Epidermal melanocyte (primary cell): Measurements from ENCODE around the gene MCTP2.

ENCODE experiments used
- DNase-seq: peaks from one replicate; pipeline ENCODE4 v3.0.0; 2011; ENCODE audit warnings: low spot score; ENCODE audit not compliant: insufficient read length

The MCTP2 gene, protein sequence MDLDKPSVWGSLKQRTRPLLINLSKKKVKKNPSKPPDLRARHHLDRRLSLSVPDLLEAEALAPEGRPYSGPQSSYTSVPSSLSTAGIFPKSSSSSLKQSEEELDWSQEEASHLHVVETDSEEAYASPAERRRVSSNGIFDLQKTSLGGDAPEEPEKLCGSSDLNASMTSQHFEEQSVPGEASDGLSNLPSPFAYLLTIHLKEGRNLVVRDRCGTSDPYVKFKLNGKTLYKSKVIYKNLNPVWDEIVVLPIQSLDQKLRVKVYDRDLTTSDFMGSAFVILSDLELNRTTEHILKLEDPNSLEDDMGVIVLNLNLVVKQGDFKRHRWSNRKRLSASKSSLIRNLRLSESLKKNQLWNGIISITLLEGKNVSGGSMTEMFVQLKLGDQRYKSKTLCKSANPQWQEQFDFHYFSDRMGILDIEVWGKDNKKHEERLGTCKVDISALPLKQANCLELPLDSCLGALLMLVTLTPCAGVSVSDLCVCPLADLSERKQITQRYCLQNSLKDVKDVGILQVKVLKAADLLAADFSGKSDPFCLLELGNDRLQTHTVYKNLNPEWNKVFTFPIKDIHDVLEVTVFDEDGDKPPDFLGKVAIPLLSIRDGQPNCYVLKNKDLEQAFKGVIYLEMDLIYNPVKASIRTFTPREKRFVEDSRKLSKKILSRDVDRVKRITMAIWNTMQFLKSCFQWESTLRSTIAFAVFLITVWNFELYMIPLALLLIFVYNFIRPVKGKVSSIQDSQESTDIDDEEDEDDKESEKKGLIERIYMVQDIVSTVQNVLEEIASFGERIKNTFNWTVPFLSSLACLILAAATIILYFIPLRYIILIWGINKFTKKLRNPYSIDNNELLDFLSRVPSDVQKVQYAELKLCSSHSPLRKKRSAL

DNA sequence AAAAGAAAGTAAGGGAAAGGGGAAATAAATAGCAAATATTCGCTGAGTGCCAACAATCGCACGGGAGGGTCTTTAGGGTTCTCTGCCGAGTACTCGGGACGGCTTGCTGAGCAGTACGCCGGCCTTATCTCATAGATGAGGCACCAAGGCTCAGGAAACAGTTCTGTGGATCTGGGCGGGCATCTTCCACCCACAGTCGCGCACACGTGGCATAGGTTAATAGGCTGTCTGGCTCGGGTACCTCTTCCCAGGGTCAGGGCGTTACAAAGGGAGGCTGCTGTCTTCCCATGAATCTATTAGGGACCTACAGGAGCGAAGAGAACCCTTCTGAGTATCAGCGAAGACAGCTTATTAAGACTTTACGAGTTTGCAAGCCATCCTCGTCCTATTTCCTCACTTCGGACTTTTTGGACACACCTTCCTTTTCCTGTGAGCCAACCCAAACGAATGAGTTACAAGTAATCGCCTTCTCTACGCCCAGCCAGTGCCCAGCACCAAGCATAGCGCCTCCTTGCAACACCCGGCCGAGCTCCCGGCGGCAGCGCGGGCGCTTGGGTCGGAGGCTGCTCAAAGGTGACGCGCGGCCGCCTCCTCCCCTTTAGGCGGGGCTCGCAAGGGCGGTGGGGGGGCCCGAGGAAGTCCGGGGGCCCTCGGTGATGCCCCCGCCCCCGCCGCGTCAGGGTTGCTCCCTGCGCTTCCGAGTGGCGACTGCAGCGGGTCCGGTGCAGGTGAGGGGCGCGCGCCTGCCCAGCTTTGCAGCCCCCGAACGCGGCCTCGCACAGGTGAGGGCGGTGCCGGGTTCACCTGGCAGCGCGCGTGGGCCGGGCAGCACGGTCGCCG lies at the start of gene MCTP2:
Gene MCTP2, plus strand, starts transcription at position 679 of the 840 bp plus-strand sequence. CDS start 66,705 bp downstream, outside the sequence.
- no peak for DNase-seq

DNA sequence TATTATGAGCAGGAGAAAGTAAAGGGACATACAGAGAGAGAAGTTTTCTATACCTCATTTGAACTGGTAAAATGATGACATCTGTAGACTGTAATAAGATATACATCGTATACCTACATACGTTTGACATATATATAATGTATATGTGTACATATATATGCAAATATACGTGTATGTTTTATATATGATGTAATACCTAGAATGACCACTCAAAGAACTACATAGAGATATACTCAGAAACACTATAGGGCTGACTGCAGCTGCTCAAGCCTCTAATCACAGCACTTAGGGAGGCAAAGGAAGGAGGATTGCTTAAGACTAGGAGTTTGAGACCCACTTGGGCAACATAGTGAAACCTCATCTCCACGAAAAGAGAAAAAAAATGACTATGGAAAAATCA lies 48.5 kb upstream of the MCTP2 start:
- no peak for DNase-seq

DNA sequence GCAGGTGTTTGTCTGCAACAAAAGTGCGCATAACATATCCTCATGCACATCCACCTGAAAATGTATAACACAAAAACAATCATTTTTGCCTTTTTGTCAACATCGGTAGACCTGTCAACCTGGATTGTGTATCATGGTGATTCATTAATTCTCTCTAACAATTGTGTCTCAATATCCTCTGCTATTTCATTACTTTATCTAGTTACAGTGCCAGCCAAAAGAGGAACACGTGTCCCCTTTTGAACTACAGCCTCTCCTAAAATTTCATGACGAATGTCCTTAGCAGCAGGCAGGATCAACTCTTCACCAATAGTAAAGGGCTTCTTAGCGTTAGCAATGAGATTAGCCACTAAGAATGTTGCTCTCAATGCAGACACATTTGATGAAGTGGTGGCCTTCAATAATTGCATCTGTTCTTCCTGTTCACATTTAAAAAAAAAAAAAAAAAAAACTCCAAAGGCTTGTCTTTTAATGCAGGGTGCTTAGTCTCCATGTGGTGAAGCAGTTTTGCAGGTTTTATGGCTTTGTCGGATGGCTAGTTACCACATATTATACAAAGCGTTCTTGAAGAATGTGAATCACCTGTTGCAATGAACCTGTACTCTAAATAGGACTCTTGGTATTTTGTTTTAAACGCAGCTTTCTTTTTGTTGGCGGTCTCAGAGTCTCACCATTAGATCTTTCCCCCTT lies 45.7 kb upstream of the MCTP2 start:
- DNase-seq, result no peak

DNA sequence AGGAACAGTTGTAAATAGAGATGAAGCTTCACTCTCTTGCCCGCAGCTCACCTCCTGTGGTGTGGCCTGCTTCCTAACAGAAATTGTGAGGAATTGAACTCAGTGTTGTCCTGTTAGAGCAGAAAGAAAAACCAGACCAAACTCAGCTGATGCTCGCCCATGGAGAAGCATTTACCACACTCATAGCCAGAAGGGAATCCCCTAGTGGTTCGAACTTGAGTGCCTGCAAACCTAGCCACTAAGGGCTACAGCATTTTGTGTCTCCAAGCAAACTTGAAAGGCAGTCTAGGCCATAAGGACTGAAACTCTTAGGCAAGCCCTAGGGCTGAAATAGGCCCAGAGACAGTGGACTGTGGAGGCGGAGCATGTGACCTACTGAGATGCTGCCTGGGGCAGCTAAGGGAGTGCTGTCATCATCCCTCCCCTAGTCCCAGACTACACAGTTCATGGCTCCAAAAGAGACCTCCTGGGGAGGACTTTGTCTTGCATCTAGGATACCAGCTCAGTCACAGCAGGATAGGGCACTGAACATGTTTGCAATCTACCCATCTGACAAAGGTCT lies 44.5 kb upstream of the MCTP2 start:
- DNase-seq, result no peak

- no peak for DNase-seq
Measured at GRCh38 chr15:94193906-94194305, 37.5 kb upstream of the MCTP2 start.

DNA sequence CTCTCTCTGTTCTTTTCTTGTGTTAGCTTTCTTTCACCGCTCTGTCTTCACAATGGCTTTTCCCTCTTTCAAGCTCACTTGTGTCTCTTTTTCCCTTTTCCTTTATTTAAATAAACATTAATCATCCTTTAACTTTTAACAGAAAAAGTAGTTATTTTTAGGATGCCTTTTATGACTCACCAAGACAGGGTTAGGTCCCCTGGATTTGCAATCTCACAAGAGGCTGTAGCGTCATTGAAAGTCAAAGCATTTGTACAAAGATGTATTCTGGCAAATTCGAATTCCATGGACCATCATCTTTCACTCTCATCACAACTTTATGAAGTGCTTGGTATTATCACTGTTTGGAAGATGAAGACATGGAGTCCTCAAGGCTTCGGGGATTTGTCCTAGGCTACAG lies 34.8 kb upstream of the MCTP2 start:
- no peak for DNase-seq

DNA sequence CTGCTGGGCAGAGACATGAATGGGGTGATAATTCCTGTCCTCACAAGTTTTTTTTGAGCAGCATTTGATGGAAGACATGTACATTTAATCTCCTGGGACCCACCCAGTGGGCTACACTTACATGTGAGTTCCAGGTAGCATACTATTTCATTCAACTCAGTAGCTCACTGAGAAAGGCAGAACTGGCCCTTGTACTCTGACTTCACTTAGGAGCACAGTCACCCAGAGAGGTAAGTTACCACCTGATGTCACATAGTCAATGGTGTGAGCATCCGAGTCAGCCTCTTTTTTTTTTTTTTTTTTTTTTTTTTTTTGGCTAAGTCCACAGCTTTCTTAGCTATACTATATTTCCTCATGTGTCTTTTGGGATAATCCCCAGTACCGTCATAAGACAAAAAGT lies 32.7 kb upstream of the MCTP2 start:
- DNase-seq, result no peak

DNA sequence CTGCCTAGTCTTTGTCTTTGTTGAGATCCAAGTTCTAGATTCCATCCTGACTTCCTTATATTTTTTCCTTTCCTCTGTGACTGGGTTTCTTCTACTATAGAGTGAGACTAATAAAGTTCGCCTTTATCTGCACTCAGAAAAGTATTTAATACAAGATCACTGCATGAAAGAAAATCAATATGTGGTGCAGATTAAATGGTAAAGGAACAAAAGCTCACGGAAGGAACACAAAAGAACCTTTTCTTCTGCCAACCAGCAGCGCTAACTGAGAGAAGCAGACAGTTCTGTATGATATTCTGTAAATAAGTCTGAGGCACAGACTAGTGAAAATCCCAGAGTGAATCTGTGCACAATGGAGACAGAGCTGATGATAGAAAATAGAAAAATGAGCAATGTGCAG lies 31.6 kb upstream of the MCTP2 start:
- no peak for DNase-seq

GRCh38 chr15:94203306-94203705 lies 28.1 kb upstream of the MCTP2 start:
- no peak for DNase-seq

DNA sequence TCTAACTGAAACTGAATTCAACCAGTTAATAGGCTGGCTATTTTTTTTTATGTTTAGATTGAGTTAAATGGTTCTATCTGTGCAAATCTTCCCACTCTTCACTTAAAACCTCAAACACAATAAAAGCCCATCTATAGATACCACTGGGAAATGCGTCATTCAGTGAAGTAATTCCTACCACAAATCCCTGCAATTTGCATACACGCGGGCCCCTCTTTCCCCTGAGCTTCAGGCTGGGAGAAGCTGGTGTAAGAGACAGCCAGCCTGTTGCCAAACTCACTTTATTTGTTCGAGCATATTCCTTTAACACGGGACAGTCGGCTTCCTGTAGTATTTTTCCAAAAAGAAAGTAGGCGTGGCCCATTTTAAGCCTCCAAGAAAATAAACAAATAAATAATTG lies 26.0 kb upstream of the MCTP2 start:
- no peak for DNase-seq

DNA sequence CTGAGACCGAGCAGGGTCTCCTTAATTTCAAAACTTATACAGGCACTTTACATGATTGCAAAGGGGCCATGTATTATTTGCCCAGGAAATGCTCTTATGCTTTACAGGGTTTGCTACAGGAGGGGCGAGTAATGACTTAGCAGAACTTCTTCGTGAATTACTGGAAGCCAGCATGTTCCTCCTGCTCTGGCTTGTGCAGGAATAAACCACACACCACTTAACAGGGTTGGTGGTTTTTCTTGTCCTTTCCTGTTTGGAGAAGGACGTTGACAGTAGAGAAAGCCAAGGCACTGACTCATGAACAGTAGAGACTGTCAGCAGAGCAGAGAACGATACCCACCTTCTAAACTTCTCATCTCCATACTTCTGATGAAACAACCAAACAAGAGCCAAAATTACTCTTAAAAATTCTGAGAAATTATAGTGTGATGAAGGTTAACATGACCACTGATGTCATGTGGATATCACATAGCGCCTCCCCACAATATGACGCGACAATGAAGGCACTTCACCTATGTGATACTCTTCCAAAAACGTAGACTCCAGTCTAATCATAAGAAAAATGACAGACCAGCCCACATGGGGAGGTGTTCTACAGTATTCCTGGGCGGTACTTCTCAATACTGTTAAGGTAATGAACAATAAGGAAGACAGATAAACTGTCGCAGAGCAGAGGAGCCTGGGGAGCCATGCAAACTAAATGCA lies 24.7 kb upstream of the MCTP2 start:
- no peak for DNase-seq

- no peak for DNase-seq
Measured at GRCh38 chr15:94212291-94212690, 19.1 kb upstream of the MCTP2 start.

DNA sequence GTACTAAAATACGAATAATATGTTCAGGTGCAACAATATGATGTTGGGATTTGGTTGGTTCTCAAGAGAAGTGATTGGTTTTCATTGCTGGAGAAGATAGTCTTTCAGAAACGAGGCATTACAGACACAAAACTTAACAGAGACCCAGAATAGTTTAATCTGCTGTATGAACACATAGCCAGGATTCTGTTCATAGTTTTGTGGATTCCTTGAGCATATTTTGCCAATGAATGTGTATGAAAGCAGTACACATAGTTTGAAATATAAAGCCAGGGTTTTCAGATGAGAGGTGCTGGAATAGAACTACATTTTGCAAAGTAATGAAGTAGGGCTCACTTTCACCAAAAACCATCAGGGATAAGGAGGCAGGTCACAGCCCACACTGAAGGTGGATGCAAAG lies 5.7 kb upstream of the MCTP2 start:
- DNase-seq, result no peak

GRCh38 chr15:94228611-94229010 lies 2.8 kb upstream of the MCTP2 start:
- DNase-seq, result no peak

DNA sequence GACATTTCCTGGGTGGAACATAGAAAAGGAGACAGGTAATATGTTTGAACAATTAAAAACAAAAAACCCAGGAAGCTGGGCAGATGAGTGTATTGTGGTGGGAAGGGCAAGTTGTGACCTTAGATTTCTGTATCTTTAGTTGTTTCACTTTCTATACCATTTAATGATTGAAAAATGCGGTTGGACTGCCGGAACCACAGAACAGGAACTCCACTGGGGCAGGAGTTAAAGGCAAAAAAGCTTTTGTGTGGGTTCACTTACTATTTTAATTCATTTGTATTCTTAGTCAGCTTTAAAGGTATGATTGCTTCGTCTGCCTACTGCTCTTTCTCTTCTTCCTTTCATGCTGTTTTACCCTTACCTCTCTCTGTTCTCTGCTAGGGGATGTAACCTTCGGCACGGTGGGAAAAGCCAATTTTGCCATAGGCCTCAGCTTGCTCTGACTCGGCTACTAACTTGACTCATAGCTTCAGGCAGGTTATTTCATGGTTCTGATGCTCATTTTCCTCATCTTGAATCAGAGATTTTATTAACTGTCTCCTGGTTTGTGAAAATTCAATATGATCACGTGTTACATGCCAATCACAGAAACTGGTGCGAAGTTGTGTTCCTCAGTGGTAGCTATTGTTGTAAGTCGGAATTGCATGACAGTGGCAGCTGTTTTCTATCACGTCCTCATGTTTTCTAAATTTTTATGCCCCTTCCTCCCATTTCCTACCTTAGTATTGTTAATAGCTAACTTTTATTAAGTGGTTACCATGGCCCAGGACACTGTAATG lies 1.6 kb upstream of the MCTP2 start:
- no peak for DNase-seq

DNA sequence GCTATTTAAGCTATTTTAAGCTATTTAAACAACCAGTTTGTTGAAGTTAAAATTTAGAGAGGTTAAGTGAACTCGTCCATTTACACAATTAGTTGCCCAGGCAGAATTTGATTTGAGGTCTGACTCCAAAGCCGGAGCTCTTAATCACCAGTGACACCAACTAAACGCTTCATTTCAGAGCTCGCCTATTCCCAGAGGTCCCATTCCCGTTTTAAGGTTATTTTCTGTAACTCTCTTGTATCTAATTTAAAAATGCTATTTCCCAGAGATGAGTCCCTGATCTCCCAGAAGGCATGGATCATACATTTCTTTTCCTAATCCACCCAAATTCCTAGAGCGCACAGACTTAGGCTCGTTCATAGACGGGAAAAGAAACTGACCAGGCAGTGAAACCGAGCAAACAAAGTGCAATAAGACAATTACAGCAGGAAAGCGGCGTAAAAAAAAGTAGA lies 904 bp upstream of the MCTP2 start:
- no peak for DNase-seq

GRCh38 chr15:94231723-94232468 lies 535 bp downstream of the MCTP2 start:
- DNase-seq, result no peak

- no peak for DNase-seq
Measured at GRCh38 chr15:94233441-94233840, 2.1 kb downstream of the MCTP2 start.

DNA sequence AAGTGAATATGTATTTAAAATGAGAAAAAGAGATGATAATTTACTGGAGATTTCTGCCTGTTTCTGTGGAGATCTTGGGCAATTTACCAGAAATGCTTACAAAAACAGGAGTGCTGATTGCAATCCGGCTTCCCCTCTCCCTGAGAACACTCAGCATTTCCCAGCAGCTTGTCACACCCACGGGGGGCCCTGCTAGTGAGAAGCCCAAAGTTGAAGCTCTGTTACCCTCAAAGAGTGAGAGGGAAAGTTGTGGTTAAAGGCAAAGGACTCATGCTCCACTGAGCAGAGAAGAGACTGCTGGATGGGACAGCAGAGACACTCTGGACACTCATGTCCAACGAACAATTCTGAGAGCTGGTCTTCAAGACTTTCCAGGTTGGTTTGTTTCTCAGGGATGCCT lies 2.9 kb downstream of the MCTP2 start:
- no peak for DNase-seq
